T-cell (primary cell): ENCODE data around the gene MAP2K1. TPM values are rescaled to one million over a fixed set of nuclear protein-coding genes. Genes with fewer than 3 reads are reported as not detected.

Source experiments
- ATAC-seq, 4 experiments: fragments of 200-7000 bp in 3 of 4; fragments of 150-1000 bp in 1 of 4; cut with Tn5 transposase; replicated peaks in 1 of 4; 1 replicate in 3 of 4; 2 replicates in 1 of 4; pipeline ENCODE4 v1.10.0; 2021; ENCODE audit warnings: moderate library complexity in 3 of 4, mild to moderate bottlenecking in 2 of 4, moderate number of reproducible peaks in 1 of 4
- CTCF ChIA-PET, 2 donors: fragments of 300-600 bp; sonication (Branson Sonifier 250); formaldehyde crosslinking; loops; one replicate each; lab custom pipeline; 2022; ENCODE audit warnings: antibody characterized with exemption in 2 of 2; lab: Charles Lee
- POLR2A ChIA-PET, 2 donors: fragments of 300-600 bp; sonication (Branson Sonifier 250); formaldehyde crosslinking; loops; one replicate each; lab custom pipeline; 2022; ENCODE audit warnings: antibody characterized with exemption in 2 of 2; lab: Charles Lee
- DNase-seq, 35 experiments: peaks; one replicate each; pipeline versions ENCODE4 v3.0.0 to v3.0.0-alpha.2; 2013 to 2023
- H3K27ac ChIP-seq: one replicate; pipeline ENCODE4 v1.5.1; 2013; ENCODE audit warnings: low read length
- H3K27me3 ChIP-seq, 2 experiments: replicated peaks in 1 of 2; 1 replicate in 1 of 2; 2 replicates in 1 of 2; pipeline versions ENCODE4 v1.6.1 to v1.7.0; 2013; ENCODE audit warnings: low read length in 1 of 2, mixed read lengths in 1 of 2; ENCODE audit not compliant: control insufficient read depth in 2 of 2, insufficient read depth in 2 of 2; ENCODE audit errors: extremely low read depth in 1 of 2
- H3K36me3 ChIP-seq, 2 donors: 1 replicate in 1 of 2; 2 replicates in 1 of 2; pipeline versions ENCODE4 v1.6.1 to v1.7.0; 2013; ENCODE audit warnings: low read length in 1 of 2; ENCODE audit not compliant: control insufficient read depth in 2 of 2, insufficient read depth in 1 of 2; ENCODE audit errors: extremely low read depth in 1 of 2
- H3K4me1 ChIP-seq, 2 experiments: 1 replicate in 1 of 2; 2 replicates in 1 of 2; pipeline versions ENCODE4 v1.6.1 to v1.7.0; 2013; ENCODE audit warnings: low read length in 2 of 2, mixed read lengths in 1 of 2; ENCODE audit not compliant: insufficient read depth in 2 of 2, control insufficient read depth in 1 of 2; ENCODE audit errors: extremely low read depth in 1 of 2
- H3K4me3 ChIP-seq, 2 donors: 1 replicate in 1 of 2; 2 replicates in 1 of 2; pipeline versions ENCODE4 v1.5.1 to v1.7.0; 2013; ENCODE audit warnings: mild to moderate bottlenecking in 2 of 2, low read length in 1 of 2, moderate library complexity in 1 of 2; ENCODE audit not compliant: control insufficient read depth in 1 of 2; ENCODE audit errors: extremely low read depth in 1 of 2
- H3K9me3 ChIP-seq: 2 replicates; pipeline ENCODE4 v1.7.0; 2013
- H3K27ac Mint-ChIP-seq, 2 donors: one replicate each; pipeline ENCODE4 v1.8.0; 2020 to 2021; ENCODE audit warnings: mild to moderate bottlenecking in 2 of 2, mixed read lengths in 2 of 2
- H3K27me3 Mint-ChIP-seq, 2 donors: one replicate each; pipeline ENCODE4 v1.8.0; 2021 to 2022; ENCODE audit warnings: mixed read lengths in 2 of 2
- H3K36me3 Mint-ChIP-seq: one replicate; pipeline ENCODE4 v1.8.0; 2021; ENCODE audit warnings: mixed read lengths
- H3K4me1 Mint-ChIP-seq, 3 donors: one replicate each; pipeline ENCODE4 v1.8.0; 2020 to 2022; ENCODE audit warnings: mixed read lengths in 3 of 3, mild to moderate bottlenecking in 1 of 3
- H3K4me3 Mint-ChIP-seq, 3 donors: one replicate each; pipeline ENCODE4 v1.8.0; 2020 to 2022; ENCODE audit warnings: mild to moderate bottlenecking in 3 of 3, mixed read lengths in 3 of 3, moderate library complexity in 3 of 3
- H3K9me3 Mint-ChIP-seq, 3 donors: one replicate each; pipeline ENCODE4 v1.8.0; 2020 to 2022; ENCODE audit warnings: mixed read lengths in 3 of 3
- WGBS: methylation state at CpG from one replicate; pipeline ENCODE4 v1.1.5; 2013; ENCODE audit warnings: missing lambda C conversion rate; ENCODE audit not compliant: insufficient coverage; 5-methylcytosine and 5-hydroxymethylcytosine counted together
- total RNA-seq, 35 experiments: library from RNA in 6 of 35; stranded (reverse) in 6 of 35; fragments of 120-200 nt in 1 of 35; gene quantifications; one replicate each; pipeline versions ENCODE4 v1.2.1 to v1.2.4 and lab custom pipeline; 2013 to 2026

Gene MAP2K1
- total RNA-seq, 5 donors from 2014 or later (not counting 1 experiment from before 2014, with no cell fraction given): 38.7 to 62.8 (median 49.4) TPM

DNA sequence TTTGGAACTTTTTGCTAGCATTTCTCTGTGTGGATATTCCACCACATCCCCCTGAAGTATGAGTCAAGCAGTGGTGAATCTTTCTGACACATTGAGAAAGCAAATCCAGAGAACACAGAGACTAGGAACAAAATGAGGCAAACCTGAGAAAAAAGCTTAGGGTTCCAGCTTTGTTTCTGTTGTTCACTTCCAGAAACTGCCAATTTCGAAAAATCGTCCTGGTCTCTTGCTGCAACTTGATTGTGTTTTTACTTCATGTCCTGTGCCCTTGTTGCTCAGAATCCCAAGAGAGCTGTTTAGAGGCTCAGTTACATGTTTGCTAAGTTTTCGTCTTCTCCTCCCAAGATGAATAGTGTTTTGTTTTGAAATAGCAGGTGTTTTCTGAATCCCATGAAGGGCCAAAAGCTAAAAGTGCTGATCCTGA lies 13.7 kb downstream of the MAP2K1 start:
- peaks cover 50 to 51% of the 10 kb centered on the region in 2 experiments for H3K4me1 ChIP-seq

DNA sequence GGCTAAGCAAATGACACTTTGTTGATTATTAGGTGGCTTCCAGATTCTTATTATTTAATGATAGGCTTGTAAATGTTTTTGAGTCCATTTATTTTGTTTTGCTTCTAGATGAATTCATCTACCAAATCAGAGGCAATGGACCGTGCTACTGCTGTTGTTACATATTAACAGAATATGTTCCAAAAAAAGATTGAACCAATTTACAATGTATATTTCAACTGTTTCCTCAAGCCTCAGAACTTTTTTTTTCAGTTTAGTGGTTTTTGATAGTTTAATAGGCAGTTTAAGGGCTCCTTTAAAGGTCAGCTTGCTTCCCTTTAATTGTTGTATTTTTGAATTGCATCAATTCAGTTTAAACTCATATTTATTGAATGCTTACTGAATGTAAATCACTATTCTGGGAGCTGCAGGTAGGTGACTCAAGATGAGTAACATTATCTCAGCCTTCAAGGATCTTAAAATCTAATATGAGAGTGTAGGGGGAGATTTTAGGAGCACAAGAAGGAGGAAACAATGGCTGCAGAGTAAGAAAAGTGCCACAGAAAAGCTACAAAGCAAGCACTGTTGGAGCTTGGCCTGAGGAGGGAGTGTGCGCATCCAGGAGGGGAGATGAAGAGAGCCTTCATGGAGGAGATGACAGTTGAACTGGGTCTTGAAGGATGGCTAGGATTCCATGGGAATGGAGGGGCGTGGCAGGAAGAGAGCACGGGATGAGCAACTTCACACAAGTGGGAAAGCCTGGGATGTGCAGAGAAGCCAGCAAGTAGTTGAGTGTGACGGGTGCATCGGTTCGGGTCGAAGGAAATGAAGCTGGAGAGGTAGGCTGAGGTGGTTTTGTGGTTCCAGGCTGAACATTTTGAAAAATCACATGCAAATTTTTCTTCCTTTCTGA lies 14.7 kb downstream of the MAP2K1 start:
- Mint-ChIP-seq H3K36me3 (peaks cover 15% of the 10 kb centered on the region), H3K4me1 (peaks cover 77 to 78% (median 77%) of the 10 kb centered on the region in 3 donors), H3K4me3 (peak overlapping the region; percentile 42 to 78 (median 67)), H3K9me3 (no peaks in the 10 kb centered on the region), H3K27ac (peak overlapping the region; percentile 83 to 84), H3K27me3 (no peaks in the 10 kb centered on the region)
- Histone ChIP-seq H3K27ac (peak overlapping the region; percentile 4), H3K9me3 (no peaks in the 10 kb centered on the region), H3K4me1 (peaks cover 40 to 62% of the 10 kb centered on the region in 2 experiments), H3K36me3 (peaks cover 0 to 7% of the 10 kb centered on the region in 2 donors), H3K27me3 (no peaks in the 10 kb centered on the region), H3K4me3 (peak overlapping the region; percentile 13 to 51)
- ATAC-seq (peak; percentile 68 to 84 (median 74)), DNase-seq (peak in 5 of 35 experiments; percentile 5 to 36 (median 15))
- WGBS: 36% methylated on average over 3 of the region's 8 CpGs
- CTCF ChIA-PET: interaction anchor here (0.6 to 1.2 kb wide), 2 partner anchors 98 to 348 kb away, joined by 3 to 6 read pairs; no protein-coding TSS in a partner anchor
- POLR2A ChIA-PET: no interaction called here

More for the DNA sequence above, 13.7 kb downstream of the MAP2K1 start:
- Mint-ChIP-seq H3K36me3 (peaks cover 15% of the 10 kb centered on the region), H3K4me3 (peak overlapping the region in 1 of 3 donors; percentile 22), H3K4me1 (peaks cover 77 to 79% (median 78%) of the 10 kb centered on the region in 3 donors), H3K9me3 (no peaks in the 10 kb centered on the region), H3K27me3 (no peaks in the 10 kb centered on the region), H3K27ac (peak overlapping the region in 1 of 2 donors; percentile 0)
- Histone ChIP-seq H3K27ac (no peak overlapping the region), H3K27me3 (no peaks in the 10 kb centered on the region), H3K9me3 (no peaks in the 10 kb centered on the region), H3K36me3 (peaks cover 0 to 7% of the 10 kb centered on the region in 2 donors), H3K4me3 (no peak overlapping the region)
- ATAC-seq: no peak
- WGBS: 100% methylated on average over 2 of the region's 3 CpGs
- CTCF ChIA-PET: no interaction called here
- POLR2A ChIA-PET: no interaction called here
- DNase-seq: no peak

DNA sequence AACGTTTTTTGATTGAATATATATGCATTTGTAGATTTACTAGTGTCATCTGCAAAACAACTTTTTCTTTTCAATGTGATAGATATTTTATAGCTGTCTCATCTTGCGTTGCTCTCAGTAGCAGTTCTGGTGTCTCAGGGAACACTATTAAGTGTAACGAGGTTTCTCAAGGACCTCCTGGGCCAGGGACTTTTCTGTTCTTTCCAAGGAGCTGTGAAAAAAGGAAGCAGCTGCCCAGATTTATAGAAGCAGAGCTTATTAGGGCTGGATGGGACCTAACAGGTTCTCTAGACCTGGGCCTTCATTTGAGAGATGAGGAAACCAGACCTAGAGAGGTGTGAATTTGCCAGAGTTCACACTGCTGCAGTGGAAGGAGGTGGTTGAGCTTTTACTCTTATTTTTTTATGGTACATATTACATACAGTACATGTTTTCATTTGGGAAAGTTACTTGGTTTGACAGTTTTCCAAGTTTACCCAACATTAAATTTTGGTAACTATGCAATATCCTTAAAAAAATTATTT lies 16.1 kb downstream of the MAP2K1 start:
- Mint-ChIP-seq H3K4me1 (peaks cover 82 to 83% (median 82%) of the 10 kb centered on the region in 3 donors), H3K4me3 (peak overlapping the region in 1 of 3 donors; percentile 78), H3K9me3 (no peaks in the 10 kb centered on the region), H3K27ac (peak overlapping the region; percentile 73 to 84), H3K27me3 (no peaks in the 10 kb centered on the region), H3K36me3 (peaks cover 10% of the 10 kb centered on the region)
- WGBS: 95% methylated on average over 2 of the region's 3 CpGs
- CTCF ChIA-PET: interaction anchor here (0.8 to 2.6 kb wide), 5 partner anchors 11 to 96 kb away, joined by 4 to 15 read pairs (median 5); partner anchors contain the start of gene MAP2K1 (in 1 of the 2)
- POLR2A ChIA-PET: interaction anchor here (0.6 to 0.8 kb wide), 3 partner anchors 25 to 81 kb away, joined by 3 read pairs; no protein-coding TSS in a partner anchor
- H3K4me3 ChIP-seq: no peak overlapping the region
- peaks cover 46 to 70% of the 10 kb centered on the region in 2 experiments for H3K4me1 ChIP-seq
- DNase-seq (no peak), ATAC-seq (no peak)
- peaks cover 0 to 7% of the 10 kb centered on the region in 2 donors for H3K36me3 ChIP-seq
- no peaks in the 10 kb centered on the region for H3K9me3 ChIP-seq
- no peak overlapping the region for H3K27ac ChIP-seq
- no peaks in the 10 kb centered on the region for H3K27me3 ChIP-seq

DNA sequence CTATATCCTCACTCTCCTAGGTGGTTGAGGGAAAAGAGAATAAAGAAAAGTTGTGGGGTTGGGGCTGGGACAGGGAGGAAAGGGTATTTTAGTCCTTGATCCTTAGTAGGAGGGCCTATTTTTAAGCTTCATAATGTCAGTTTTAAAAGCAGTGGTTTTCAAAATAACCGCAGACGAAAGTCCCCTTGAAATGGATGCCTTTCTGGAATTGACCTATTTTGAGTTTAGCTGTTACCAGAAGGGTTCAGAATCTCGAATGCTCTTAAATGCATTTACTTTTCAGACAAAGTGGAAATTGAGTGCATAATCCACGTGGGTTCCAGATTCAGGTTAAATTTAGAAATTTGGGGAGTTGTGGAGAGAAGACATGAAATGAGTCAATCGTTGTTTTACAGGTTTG lies 16.6 kb downstream of the MAP2K1 start:
- no peak for ATAC-seq
- DNase-seq: no peak
- Mint-ChIP-seq H3K4me1 (peaks cover 82 to 85% (median 82%) of the 10 kb centered on the region in 3 donors), H3K27ac (peak overlapping the region in 1 of 2 donors; percentile 66), H3K9me3 (no peaks in the 10 kb centered on the region), H3K4me3 (peak overlapping the region in 1 of 3 donors; percentile 19), H3K27me3 (no peaks in the 10 kb centered on the region), H3K36me3 (peaks cover 10% of the 10 kb centered on the region)
- CTCF ChIA-PET: interaction anchor here (0.8 to 2.6 kb wide), 5 partner anchors 11 to 95 kb away, joined by 4 to 15 read pairs (median 5); partner anchors contain the start of gene MAP2K1 (in 1 of the 2)
- H3K4me3 ChIP-seq: no peak overlapping the region
- no peaks in the 10 kb centered on the region for H3K9me3 ChIP-seq
- H3K36me3 ChIP-seq: peaks cover 0 to 7% of the 10 kb centered on the region in 2 donors
- peaks cover 45 to 75% of the 10 kb centered on the region in 2 experiments for H3K4me1 ChIP-seq
- H3K27ac ChIP-seq: no peak overlapping the region
- H3K27me3 ChIP-seq: no peaks in the 10 kb centered on the region
- WGBS: 69% methylated on average over 2 of the region's 5 CpGs
- POLR2A ChIA-PET: interaction anchor here (0.6 to 0.8 kb wide), 3 partner anchors 24 to 81 kb away, joined by 3 read pairs; no protein-coding TSS in a partner anchor

DNA sequence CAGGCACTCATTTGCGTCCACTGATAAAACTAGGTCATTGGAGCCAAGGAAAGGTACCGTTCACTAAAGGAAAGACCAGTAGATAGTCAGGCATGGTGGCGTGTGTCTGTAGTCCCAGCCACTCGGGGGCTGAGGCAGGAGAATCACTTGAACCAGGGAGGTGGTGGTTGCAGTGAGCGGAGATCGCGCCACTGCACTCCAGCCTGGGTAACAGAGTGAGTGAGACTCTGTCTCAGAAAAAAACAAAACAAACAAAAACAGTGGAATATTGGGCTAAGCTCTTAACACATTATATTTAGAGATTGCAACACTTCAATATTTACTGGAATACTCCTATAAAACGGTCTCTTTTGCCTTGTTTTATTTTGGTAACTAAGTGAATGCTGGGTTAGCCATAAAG lies 17.4 kb downstream of the MAP2K1 start:
- WGBS: 80% methylated on average over 2 of the region's 8 CpGs
- Histone ChIP-seq H3K4me1 (peaks cover 52 to 83% of the 10 kb centered on the region in 2 experiments), H3K27me3 (no peaks in the 10 kb centered on the region), H3K27ac (no peak overlapping the region), H3K36me3 (peaks cover 0 to 7% of the 10 kb centered on the region in 2 donors), H3K9me3 (no peaks in the 10 kb centered on the region), H3K4me3 (no peak overlapping the region)
- Mint-ChIP-seq H3K9me3 (no peaks in the 10 kb centered on the region), H3K27ac (no peak overlapping the region), H3K4me3 (peak overlapping the region in 2 of 3 donors; percentile 60 to 63), H3K36me3 (peaks cover 10% of the 10 kb centered on the region), H3K27me3 (no peaks in the 10 kb centered on the region), H3K4me1 (peaks cover 89 to 91% (median 90%) of the 10 kb centered on the region in 3 donors)
- DNase-seq (no peak), ATAC-seq (no peak)
- POLR2A ChIA-PET: interaction anchor here (0.7 to 0.9 kb wide), 2 partner anchors 13 to 20 kb away, joined by 3 to 4 read pairs; no protein-coding TSS in a partner anchor
- CTCF ChIA-PET: interaction anchor here in 1 of 2 donors (0.5 to 2.6 kb wide), 3 partner anchors 10 to 17 kb away, joined by 4 to 15 read pairs (median 5); partner anchors contain the start of gene MAP2K1
